ENCODE measurements around the gene CIT.
A peak's percentile ranks its signal among the peaks of the same experiment; 100 is the strongest.

The CIT gene

DNA sequence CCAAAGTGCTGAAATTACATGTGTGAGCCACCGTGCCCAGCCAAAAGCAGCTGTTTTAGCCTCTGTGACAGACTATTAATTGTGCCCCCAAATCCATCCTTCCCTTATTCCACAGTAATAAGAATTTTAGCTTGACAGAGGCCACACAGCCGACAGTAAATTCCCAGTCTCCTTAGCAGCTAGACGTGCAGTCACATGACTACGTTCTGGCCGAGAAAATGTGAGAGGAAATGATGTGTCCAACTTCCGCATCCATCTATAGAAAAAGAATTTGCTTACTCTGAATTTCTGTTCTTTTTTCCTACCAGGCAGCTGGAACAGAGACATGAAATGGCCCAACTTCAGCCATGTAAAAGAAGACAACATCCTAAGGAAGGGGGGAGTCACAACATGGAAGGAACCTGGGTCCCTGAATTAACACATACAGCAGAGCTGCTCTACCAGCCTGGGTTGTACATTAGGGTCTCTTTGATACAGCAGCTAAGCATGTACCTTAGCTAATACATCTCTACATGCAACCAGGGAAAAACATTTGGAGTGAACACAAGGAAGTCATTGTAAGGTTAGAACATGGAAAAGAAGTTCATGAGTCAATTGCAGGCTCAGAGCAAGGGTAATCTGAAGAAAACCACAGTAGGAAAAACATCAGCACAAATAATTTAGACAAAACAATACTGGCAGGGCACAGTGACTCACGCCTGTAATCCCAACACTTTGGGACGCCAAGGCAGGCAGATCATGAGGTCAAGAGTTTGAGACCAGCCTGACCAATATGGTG lies 35.5 kb downstream of the CIT start:
- Mint-ChIP-seq H3K27ac (ENCODE audit: low read depth) (no peak overlapping the region), H3K27me3 (no peaks in the 10 kb centered on the region), H3K4me1 (no peaks in the 10 kb centered on the region), H3K36me3 (ENCODE audit: insufficient read depth) (no peaks in the 10 kb centered on the region), H3K9me3 (peaks cover 5% of the 10 kb centered on the region), H3K4me3 (no peak overlapping the region)
- DNase-seq (ENCODE audit: low spot score in 2 of 2) (no peak), ATAC-seq (replicated peaks; ENCODE audit: extremely low read depth, poor library complexity, severe bottlenecking) (no peak)

GRCh38 chr12:119840582-119840981 lies 36.5 kb downstream of the CIT start:
- Mint-ChIP-seq H3K36me3 (ENCODE audit: insufficient read depth) (no peaks in the 10 kb centered on the region), H3K4me3 (no peak overlapping the region), H3K4me1 (no peaks in the 10 kb centered on the region), H3K9me3 (peaks cover 5% of the 10 kb centered on the region), H3K27ac (ENCODE audit: low read depth) (no peak overlapping the region), H3K27me3 (no peaks in the 10 kb centered on the region)
- DNase-seq (ENCODE audit: low spot score in 2 of 2) (no peak), ATAC-seq (replicated peaks; ENCODE audit: extremely low read depth, poor library complexity, severe bottlenecking) (no peak)

GRCh38 chr12:119840168-119840567 lies 37.0 kb downstream of the CIT start:
- no peak for ATAC-seq (replicated peaks; ENCODE audit: extremely low read depth, poor library complexity, severe bottlenecking)
- Mint-ChIP-seq H3K27me3 (no peaks in the 10 kb centered on the region), H3K36me3 (ENCODE audit: insufficient read depth) (peaks cover 2% of the 10 kb centered on the region)

GRCh38 chr12:119838826-119839600 lies 38.1 kb downstream of the CIT start:
- Mint-ChIP-seq H3K36me3 (ENCODE audit: insufficient read depth) (peaks cover 2% of the 10 kb centered on the region), H3K27me3 (no peaks in the 10 kb centered on the region), H3K4me3 (no peak overlapping the region), H3K9me3 (peaks cover 5% of the 10 kb centered on the region), H3K4me1 (no peaks in the 10 kb centered on the region), H3K27ac (ENCODE audit: low read depth) (peak overlapping the region; percentile 19)
- DNase-seq (ENCODE audit: low spot score in 2 of 2) (no peak), ATAC-seq (replicated peaks; ENCODE audit: extremely low read depth, poor library complexity, severe bottlenecking) (no peak)

More at GRCh38 chr12:119840168-119840567, 37.0 kb downstream of the CIT start:
- no peaks in the 10 kb centered on the region for H3K4me1 Mint-ChIP-seq
- DNase-seq (ENCODE audit: low spot score in 2 of 2) = no peak
- H3K27ac Mint-ChIP-seq (ENCODE audit: low read depth) = no peak overlapping the region
- peaks cover 5% of the 10 kb centered on the region for H3K9me3 Mint-ChIP-seq
- no peak overlapping the region for H3K4me3 Mint-ChIP-seq

DNA sequence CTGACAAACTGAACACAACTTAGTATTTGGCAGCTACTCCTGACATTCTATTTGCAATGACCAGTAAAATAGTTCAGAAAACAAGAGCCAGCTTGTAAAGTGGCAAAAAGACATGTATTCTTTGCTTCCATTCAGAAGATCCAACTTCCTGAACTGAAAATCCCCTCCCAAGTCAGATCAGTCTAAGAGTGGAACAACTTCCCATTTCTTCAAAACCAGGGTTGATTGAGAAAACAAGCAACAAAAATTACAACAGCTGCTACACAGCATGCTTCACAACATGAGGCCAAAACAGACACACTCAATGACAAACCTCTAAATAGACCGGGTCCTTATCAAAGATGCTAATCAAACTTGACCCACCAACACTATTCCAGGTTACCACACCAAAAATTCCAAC lies 40.3 kb downstream of the CIT start:
- Mint-ChIP-seq H3K27me3 (no peaks in the 10 kb centered on the region), H3K27ac (ENCODE audit: low read depth) (no peak overlapping the region), H3K4me3 (no peak overlapping the region), H3K4me1 (no peaks in the 10 kb centered on the region), H3K36me3 (ENCODE audit: insufficient read depth) (peaks cover 2% of the 10 kb centered on the region), H3K9me3 (peaks cover 3% of the 10 kb centered on the region)
- no peak for ATAC-seq (replicated peaks; ENCODE audit: extremely low read depth, poor library complexity, severe bottlenecking)
- no peak for DNase-seq (ENCODE audit: low spot score in 2 of 2)

DNA sequence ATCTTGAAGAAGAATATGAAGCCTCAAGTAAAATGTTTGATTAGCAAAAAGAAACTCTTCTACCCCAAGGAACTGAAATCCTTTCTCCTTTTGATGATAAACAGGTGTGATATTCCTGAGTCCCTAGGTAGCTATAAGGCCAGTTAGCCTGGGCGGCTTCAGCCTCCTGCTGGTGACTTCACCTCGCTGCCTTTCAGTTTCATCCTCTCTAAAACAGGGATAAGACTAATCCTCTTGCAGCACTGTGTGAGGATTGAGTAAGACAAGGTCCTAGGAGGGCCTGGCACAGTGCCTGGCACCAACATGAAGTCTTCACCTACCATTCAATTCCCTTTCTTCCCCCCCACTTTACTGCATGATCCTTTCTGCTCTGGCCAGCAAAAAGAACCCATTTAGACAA lies 42.1 kb downstream of the CIT start:
- Mint-ChIP-seq H3K9me3 (no peaks in the 10 kb centered on the region), H3K36me3 (ENCODE audit: insufficient read depth) (peaks cover 2% of the 10 kb centered on the region), H3K27ac (ENCODE audit: low read depth) (no peak overlapping the region), H3K4me1 (no peaks in the 10 kb centered on the region), H3K27me3 (no peaks in the 10 kb centered on the region), H3K4me3 (no peak overlapping the region)
- ATAC-seq (replicated peaks; ENCODE audit: extremely low read depth, poor library complexity, severe bottlenecking) (no peak), DNase-seq (ENCODE audit: low spot score in 2 of 2) (no peak)

- Mint-ChIP-seq H3K9me3 (no peaks in the 10 kb centered on the region), H3K4me3 (no peak overlapping the region), H3K27ac (ENCODE audit: low read depth) (no peak overlapping the region), H3K4me1 (no peaks in the 10 kb centered on the region), H3K27me3 (no peaks in the 10 kb centered on the region), H3K36me3 (ENCODE audit: insufficient read depth) (no peaks in the 10 kb centered on the region)
- DNase-seq (ENCODE audit: low spot score in 2 of 2) (no peak), ATAC-seq (replicated peaks; ENCODE audit: extremely low read depth, poor library complexity, severe bottlenecking) (no peak)
These were observed 47.7 kb downstream of the CIT start for GRCh38 chr12:119829439-119829838.

- Mint-ChIP-seq H3K27me3 (no peaks in the 10 kb centered on the region), H3K4me1 (no peaks in the 10 kb centered on the region), H3K27ac (ENCODE audit: low read depth) (no peak overlapping the region), H3K36me3 (ENCODE audit: insufficient read depth) (no peaks in the 10 kb centered on the region), H3K9me3 (no peaks in the 10 kb centered on the region), H3K4me3 (no peak overlapping the region)
- no peak for DNase-seq (ENCODE audit: low spot score in 2 of 2)
- peak; percentile 56 for ATAC-seq (replicated peaks; ENCODE audit: extremely low read depth, poor library complexity, severe bottlenecking)
These were observed 48.8 kb downstream of the CIT start for GRCh38 chr12:119828300-119828699.

DNA sequence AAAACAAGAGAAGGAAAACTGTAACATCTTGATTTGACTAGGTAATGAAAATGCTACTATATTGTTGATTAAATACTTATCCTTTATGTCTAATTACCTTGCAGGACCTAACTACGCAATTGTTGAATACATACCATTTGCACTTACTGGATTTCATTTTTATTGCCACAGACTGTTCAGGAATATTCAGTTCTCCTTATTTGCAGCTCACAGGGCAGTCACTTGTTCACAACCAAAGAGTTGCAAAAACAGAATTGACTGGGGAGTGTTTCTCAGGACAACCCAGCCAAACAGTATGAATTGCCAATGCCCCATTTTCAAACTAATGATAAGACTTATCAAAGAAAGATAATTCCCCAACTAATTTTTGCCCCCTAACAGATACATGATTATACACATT lies 49.4 kb downstream of the CIT start:
- no peak overlapping the region for H3K27ac Mint-ChIP-seq (ENCODE audit: low read depth)
- H3K9me3 Mint-ChIP-seq = no peaks in the 10 kb centered on the region
- H3K27me3 Mint-ChIP-seq = no peaks in the 10 kb centered on the region
- H3K4me1 Mint-ChIP-seq = no peaks in the 10 kb centered on the region
- ATAC-seq (replicated peaks; ENCODE audit: extremely low read depth, poor library complexity, severe bottlenecking) (no peak), DNase-seq (ENCODE audit: low spot score in 2 of 2) (no peak)
- H3K4me3 Mint-ChIP-seq = no peak overlapping the region
- H3K36me3 Mint-ChIP-seq (ENCODE audit: insufficient read depth) = no peaks in the 10 kb centered on the region

GRCh38 chr12:119826661-119827445 lies 50.3 kb downstream of the CIT start:
- Mint-ChIP-seq H3K27ac (ENCODE audit: low read depth) (no peak overlapping the region), H3K27me3 (no peaks in the 10 kb centered on the region), H3K4me3 (no peak overlapping the region), H3K9me3 (no peaks in the 10 kb centered on the region), H3K36me3 (ENCODE audit: insufficient read depth) (no peaks in the 10 kb centered on the region), H3K4me1 (no peaks in the 10 kb centered on the region)
- no peak for DNase-seq (ENCODE audit: low spot score in 2 of 2)
- no peak for ATAC-seq (replicated peaks; ENCODE audit: extremely low read depth, poor library complexity, severe bottlenecking)

DNA sequence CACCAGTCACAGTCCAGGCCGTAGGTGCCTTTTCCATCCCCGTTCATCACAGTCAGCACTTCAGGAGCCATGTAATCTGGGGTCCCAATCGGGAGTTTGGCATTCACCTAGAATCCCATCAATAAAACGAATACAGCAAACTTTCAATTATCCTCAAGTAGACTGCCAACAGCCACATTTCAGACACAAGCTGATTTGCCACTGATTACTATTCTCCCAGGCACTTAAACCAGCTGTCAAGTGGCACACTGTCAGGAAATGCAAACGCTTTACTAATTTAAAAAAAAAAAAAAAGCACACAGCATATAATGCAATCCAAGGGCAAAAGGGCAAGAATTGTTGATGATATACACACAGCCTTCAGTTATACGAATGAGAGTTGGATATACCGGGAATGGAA lies 51.9 kb downstream of the CIT start:
- no peak overlapping the region for H3K27ac Mint-ChIP-seq (ENCODE audit: low read depth)
- H3K9me3 Mint-ChIP-seq = no peaks in the 10 kb centered on the region
- H3K4me1 Mint-ChIP-seq = no peaks in the 10 kb centered on the region
- no peak for ATAC-seq (replicated peaks; ENCODE audit: extremely low read depth, poor library complexity, severe bottlenecking)
- no peak overlapping the region for H3K4me3 Mint-ChIP-seq
- H3K27me3 Mint-ChIP-seq = no peaks in the 10 kb centered on the region
- DNase-seq (ENCODE audit: low spot score in 2 of 2) = no peak
- H3K36me3 Mint-ChIP-seq (ENCODE audit: insufficient read depth) = no peaks in the 10 kb centered on the region

GRCh38 chr12:119822046-119822445 lies 55.1 kb downstream of the CIT start:
- H3K27ac Mint-ChIP-seq (ENCODE audit: low read depth) = no peak overlapping the region
- DNase-seq (ENCODE audit: low spot score in 2 of 2) (no peak), ATAC-seq (replicated peaks; ENCODE audit: extremely low read depth, poor library complexity, severe bottlenecking) (no peak)
- no peaks in the 10 kb centered on the region for H3K27me3 Mint-ChIP-seq
- no peaks in the 10 kb centered on the region for H3K36me3 Mint-ChIP-seq (ENCODE audit: insufficient read depth)
- no peak overlapping the region for H3K4me3 Mint-ChIP-seq
- H3K4me1 Mint-ChIP-seq = no peaks in the 10 kb centered on the region
- H3K9me3 Mint-ChIP-seq = no peaks in the 10 kb centered on the region

Data from central memory CD8-positive, alpha-beta T cell (primary cell).